ENCODE measurements around the gene PRPF31. TPM values are rescaled to one million over a fixed set of nuclear protein-coding genes. Genes with fewer than 3 reads are reported as not detected.

Gene PRPF31
- total and polyA plus RNA-seq, 2 of the 13 experiments (the other 11 are each of a cell fraction or from before 2014, with no cell fraction given), result 23.8 to 63.8 TPM

DNA sequence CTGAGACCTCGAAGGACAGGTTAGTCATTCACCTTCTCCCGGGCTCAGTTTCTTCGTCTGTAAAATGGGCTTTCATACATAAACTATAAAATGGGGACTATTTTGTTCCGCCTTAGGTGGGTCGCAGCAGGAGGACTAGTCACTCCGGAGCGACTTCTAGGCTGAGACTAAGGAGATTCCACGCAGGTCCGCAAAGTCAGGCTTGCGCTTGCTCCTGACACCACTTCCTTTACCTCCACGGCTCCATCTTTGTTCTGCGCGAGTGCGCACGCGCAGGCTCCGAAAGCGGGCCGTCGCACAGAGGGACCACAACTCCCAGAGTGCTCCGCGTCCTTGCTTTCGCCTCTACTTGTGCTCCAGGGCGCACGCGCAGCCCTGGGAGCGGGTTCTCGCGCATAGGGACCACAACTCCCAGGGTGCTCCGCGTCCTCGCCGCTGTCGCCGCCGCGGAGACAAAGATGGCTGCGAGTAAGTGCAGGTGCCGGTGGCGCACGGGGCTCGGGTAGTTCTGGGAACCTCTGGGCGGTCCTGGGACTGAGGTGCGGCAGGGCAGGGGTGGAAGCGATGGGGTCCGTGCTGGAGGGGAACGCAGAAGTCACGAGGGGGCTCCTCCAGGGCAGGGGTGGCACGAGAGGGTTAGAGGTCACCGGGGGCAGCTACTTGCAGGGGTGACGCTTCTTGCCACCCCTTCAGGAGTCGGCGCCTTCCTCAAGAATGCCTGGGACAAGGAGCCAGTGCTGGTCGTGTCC, 13.0 kb upstream of the PRPF31 start, which contains the start of gene NDUFA3 (continued):
- 0 out of 2 replicates have a peak, but pooled peaks have one; percentile 65 for TF ChIP-seq ZFP62 (CRISPR knock-in tag; IDR thresholded peaks at IDR 0.05)
- TF ChIP-seq, protein P1, sequence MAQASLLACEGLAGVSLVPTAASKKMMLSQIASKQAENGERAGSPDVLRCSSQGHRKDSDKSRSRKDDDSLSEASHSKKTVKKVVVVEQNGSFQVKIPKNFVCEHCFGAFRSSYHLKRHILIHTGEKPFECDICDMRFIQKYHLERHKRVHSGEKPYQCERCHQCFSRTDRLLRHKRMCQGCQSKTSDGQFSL (CRISPR knock-in tag; IDR thresholded peaks at IDR 0.05), result no peak
- peak; percentile 70; the same call in 1 of the 2 replicates for TF ChIP-seq ZNF776 (CRISPR knock-in tag; IDR thresholded peaks at IDR 0.05)
- TF ChIP-seq KDM5A (IDR thresholded peaks at IDR 0.05; ENCODE audit: borderline replicate concordance, low read length), result peak; percentile 78
- TF ChIP-seq, protein P2, sequence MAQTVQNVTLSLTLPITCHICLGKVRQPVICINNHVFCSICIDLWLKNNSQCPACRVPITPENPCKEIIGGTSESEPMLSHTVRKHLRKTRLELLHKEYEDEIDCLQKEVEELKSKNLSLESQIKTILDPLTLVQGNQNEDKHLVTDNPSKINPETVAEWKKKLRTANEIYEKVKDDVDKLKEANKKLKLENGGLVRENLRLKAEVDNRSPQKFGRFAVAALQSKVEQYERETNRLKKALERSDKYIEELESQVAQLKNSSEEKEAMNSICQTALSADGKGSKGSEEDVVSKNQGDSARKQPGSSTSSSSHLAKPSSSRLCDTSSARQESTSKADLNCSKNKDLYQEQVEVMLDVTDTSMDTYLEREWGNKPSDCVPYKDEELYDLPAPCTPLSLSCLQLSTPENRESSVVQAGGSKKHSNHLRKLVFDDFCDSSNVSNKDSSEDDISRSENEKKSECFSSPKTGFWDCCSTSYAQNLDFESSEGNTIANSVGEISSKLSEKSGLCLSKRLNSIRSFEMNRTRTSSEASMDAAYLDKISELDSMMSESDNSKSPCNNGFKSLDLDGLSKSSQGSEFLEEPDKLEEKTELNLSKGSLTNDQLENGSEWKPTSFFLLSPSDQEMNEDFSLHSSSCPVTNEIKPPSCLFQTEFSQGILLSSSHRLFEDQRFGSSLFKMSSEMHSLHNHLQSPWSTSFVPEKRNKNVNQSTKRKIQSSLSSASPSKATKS (CRISPR knock-in tag; IDR thresholded peaks at IDR 0.05), result no peak
- TF ChIP-seq CAMTA2 (CRISPR knock-in tag; IDR thresholded peaks at IDR 0.05; ENCODE audit: borderline replicate concordance), result peak; percentile 66; the same call in 1 of the 2 replicates
- TF ChIP-seq ZBTB8A (CRISPR knock-in tag; IDR thresholded peaks at IDR 0.05; ENCODE audit: borderline replicate concordance, low read depth), result no peak
- TF ChIP-seq AHR (CRISPR knock-in tag; IDR thresholded peaks at IDR 0.05), result peak; percentile 58; the same call in 1 of the 2 replicates
- TF ChIP-seq, protein P3, sequence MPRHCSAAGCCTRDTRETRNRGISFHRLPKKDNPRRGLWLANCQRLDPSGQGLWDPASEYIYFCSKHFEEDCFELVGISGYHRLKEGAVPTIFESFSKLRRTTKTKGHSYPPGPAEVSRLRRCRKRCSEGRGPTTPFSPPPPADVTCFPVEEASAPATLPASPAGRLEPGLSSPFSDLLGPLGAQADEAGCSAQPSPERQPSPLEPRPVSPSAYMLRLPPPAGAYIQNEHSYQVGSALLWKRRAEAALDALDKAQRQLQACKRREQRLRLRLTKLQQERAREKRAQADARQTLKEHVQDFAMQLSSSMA (CRISPR knock-in tag; IDR thresholded peaks at IDR 0.05), result 0 out of 2 replicates have a peak, but pooled peaks have one; percentile 77
- peak; percentile 21; the same call in 1 of the 2 replicates for TF ChIP-seq REPIN1 (CRISPR knock-in tag; IDR thresholded peaks at IDR 0.05; ENCODE audit: borderline replicate concordance, low read depth)
- no peak for TF ChIP-seq HMGA1 (CRISPR knock-in tag; conservative IDR thresholded peaks at IDR 0.05)
- TF ChIP-seq GTF2F1 (IDR thresholded peaks at IDR 0.05; ENCODE audit: low read length), result no peak
- TF ChIP-seq, protein P4, sequence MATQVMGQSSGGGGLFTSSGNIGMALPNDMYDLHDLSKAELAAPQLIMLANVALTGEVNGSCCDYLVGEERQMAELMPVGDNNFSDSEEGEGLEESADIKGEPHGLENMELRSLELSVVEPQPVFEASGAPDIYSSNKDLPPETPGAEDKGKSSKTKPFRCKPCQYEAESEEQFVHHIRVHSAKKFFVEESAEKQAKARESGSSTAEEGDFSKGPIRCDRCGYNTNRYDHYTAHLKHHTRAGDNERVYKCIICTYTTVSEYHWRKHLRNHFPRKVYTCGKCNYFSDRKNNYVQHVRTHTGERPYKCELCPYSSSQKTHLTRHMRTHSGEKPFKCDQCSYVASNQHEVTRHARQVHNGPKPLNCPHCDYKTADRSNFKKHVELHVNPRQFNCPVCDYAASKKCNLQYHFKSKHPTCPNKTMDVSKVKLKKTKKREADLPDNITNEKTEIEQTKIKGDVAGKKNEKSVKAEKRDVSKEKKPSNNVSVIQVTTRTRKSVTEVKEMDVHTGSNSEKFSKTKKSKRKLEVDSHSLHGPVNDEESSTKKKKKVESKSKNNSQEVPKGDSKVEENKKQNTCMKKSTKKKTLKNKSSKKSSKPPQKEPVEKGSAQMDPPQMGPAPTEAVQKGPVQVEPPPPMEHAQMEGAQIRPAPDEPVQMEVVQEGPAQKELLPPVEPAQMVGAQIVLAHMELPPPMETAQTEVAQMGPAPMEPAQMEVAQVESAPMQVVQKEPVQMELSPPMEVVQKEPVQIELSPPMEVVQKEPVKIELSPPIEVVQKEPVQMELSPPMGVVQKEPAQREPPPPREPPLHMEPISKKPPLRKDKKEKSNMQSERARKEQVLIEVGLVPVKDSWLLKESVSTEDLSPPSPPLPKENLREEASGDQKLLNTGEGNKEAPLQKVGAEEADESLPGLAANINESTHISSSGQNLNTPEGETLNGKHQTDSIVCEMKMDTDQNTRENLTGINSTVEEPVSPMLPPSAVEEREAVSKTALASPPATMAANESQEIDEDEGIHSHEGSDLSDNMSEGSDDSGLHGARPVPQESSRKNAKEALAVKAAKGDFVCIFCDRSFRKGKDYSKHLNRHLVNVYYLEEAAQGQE (IDR thresholded peaks at IDR 0.05; ENCODE audit: borderline replicate concordance in 1 of 2, low read depth in 1 of 2, low read length in 2 of 2), result no peak; a peak in 1 of 4 replicates
- 0 out of 2 replicates have a peak, but pooled peaks have one; percentile 22 for TF ChIP-seq ZNF589 (CRISPR knock-in tag; conservative IDR thresholded peaks at IDR 0.05)
- peak; percentile 76; the same call in 1 of the 2 replicates for TF ChIP-seq SALL2 (CRISPR knock-in tag; IDR thresholded peaks at IDR 0.05)
- TF ChIP-seq RNF2 (conservative IDR thresholded peaks at IDR 0.05; ENCODE audit: low read depth), result no peak
- TF ChIP-seq MIER2 (CRISPR knock-in tag; IDR thresholded peaks at IDR 0.05), result peak; percentile 61; the same call in 1 of the 2 replicates
- TF ChIP-seq, protein P5, sequence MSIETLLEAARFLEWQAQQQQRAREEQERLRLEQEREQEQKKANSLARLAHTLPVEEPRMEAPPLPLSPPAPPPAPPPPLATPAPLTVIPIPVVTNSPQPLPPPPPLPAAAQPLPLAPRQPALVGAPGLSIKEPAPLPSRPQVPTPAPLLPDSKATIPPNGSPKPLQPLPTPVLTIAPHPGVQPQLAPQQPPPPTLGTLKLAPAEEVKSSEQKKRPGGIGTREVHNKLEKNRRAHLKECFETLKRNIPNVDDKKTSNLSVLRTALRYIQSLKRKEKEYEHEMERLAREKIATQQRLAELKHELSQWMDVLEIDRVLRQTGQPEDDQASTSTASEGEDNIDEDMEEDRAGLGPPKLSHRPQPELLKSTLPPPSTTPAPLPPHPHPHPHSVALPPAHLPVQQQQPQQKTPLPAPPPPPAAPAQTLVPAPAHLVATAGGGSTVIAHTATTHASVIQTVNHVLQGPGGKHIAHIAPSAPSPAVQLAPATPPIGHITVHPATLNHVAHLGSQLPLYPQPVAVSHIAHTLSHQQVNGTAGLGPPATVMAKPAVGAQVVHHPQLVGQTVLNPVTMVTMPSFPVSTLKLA (IDR thresholded peaks at IDR 0.05), result peak; percentile 11; the same call in 1 of the 2 replicates
- no peak; the same call in none of the 2 replicates for TF ChIP-seq ZNF619 (CRISPR knock-in tag; IDR thresholded peaks at IDR 0.05)
